ENCODE data around the gene FAM184A. TPM values are rescaled to one million over a fixed set of nuclear protein-coding genes. Genes with fewer than 3 reads are reported as not detected.

FAM184A gene
- total and polyA plus RNA-seq, 9 donors: 7.0 to 13.7 (median 11.0) TPM

DNA sequence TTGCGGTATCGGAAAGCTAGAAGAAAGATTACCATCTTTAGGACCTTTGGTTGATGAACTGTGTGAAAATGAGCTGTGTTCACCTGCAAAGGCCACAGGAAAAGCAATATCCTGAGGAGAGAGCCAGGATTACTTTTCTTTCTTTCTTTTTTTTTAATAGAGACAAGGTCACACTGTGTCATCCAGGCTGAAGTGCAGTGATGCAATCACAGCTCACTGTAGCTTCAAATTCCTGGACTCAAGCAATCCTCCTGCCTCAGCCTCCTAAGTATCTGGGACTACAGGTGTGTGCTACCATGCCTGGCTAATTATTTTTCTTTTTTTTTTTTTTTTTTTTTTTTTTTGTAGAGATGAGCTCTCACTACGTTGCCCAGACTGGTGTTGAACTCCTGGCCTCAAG lies 17.2 kb downstream of the FAM184A start:
- 73% methylated on average over 2 of the region's 3 CpGs for WGBS (ENCODE audit: insufficient coverage)
- no peak for DNase-seq
- no peaks in the 10 kb centered on the region for H3K4me1 ChIP-seq (ENCODE audit: control insufficient read depth, insufficient read depth, low read length)
- no peaks in the 10 kb centered on the region for H3K9me3 ChIP-seq (replicated peaks; ENCODE audit: control insufficient read depth, low read depth, low read length)
- no peak overlapping the region for H3K27ac ChIP-seq (ENCODE audit: low read length)
- H3K27me3 ChIP-seq (ENCODE audit: control insufficient read depth, insufficient read depth, low read length): no peaks in the 10 kb centered on the region
- H3K36me3 ChIP-seq (ENCODE audit: control insufficient read depth, insufficient read depth, low read length): no peaks in the 10 kb centered on the region
- no peak overlapping the region for H3K4me3 ChIP-seq (ENCODE audit: low read length)

GRCh38 chr6:119060255-119060907 lies 18.1 kb downstream of the FAM184A start:
- H3K27ac ChIP-seq (ENCODE audit: low read length): no peak overlapping the region
- H3K36me3 ChIP-seq (ENCODE audit: control insufficient read depth, insufficient read depth, low read length): no peaks in the 10 kb centered on the region
- no peak overlapping the region for H3K4me3 ChIP-seq (ENCODE audit: low read length)
- no peak for DNase-seq
- 75% methylated on average over 2 of the region's 4 CpGs for WGBS (ENCODE audit: insufficient coverage)
- no peaks in the 10 kb centered on the region for H3K4me1 ChIP-seq (ENCODE audit: control insufficient read depth, insufficient read depth, low read length)
- H3K9me3 ChIP-seq (replicated peaks; ENCODE audit: control insufficient read depth, low read depth, low read length): no peaks in the 10 kb centered on the region
- H3K27me3 ChIP-seq (ENCODE audit: control insufficient read depth, insufficient read depth, low read length): no peaks in the 10 kb centered on the region

DNA sequence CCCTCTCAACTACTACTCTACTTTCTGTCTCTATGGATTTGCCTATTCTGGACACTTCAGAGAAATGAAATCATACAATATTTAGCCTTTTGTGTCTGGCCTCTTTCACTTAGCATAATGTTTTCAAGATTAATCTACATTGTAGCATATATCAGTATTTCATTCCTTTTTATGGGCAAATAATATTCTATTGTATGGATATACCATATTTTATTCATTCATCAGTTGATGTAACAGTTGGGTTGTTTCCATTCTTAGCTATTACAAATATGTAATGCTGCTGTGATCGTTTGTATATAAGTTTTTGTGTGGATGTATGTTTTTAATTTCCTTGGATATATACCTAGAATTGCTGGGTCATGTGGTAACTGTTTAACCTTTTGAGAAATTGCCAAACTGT lies 23.4 kb downstream of the FAM184A start:
- H3K4me1 ChIP-seq (ENCODE audit: control insufficient read depth, insufficient read depth, low read length): no peaks in the 10 kb centered on the region
- H3K27me3 ChIP-seq (ENCODE audit: control insufficient read depth, insufficient read depth, low read length): no peaks in the 10 kb centered on the region
- no CpG with 5 or more reads among the region's 1 CpG for WGBS (ENCODE audit: insufficient coverage)
- no peak overlapping the region for H3K4me3 ChIP-seq (ENCODE audit: low read length)
- no peak overlapping the region for H3K27ac ChIP-seq (ENCODE audit: low read length)
- no peaks in the 10 kb centered on the region for H3K36me3 ChIP-seq (ENCODE audit: control insufficient read depth, insufficient read depth, low read length)
- no peak for DNase-seq
- no peaks in the 10 kb centered on the region for H3K9me3 ChIP-seq (replicated peaks; ENCODE audit: control insufficient read depth, low read depth, low read length)

DNA sequence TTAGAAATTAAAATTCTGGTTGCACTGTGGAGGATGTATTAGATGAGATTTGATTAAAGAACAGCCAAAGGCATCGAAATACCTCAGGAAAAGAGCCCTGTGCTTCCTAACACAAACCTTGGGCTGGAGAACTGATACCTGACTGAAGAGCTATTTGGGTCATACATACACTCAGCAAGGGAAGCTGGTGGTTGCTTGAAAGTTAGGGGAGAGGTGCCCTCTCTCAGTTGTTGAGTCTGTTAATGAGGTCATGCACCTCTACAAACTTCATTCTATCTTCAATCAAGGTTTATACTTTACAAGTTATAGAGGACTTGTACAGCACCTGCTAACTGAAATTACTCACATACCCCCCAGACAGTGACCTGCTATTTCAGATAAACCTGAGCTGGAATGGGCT lies 25.5 kb downstream of the FAM184A start:
- Histone ChIP-seq H3K4me3 (ENCODE audit: low read length) (no peak overlapping the region), H3K27ac (ENCODE audit: low read length) (no peak overlapping the region), H3K9me3 (replicated peaks; ENCODE audit: control insufficient read depth, low read depth, low read length) (no peaks in the 10 kb centered on the region), H3K27me3 (ENCODE audit: control insufficient read depth, insufficient read depth, low read length) (no peaks in the 10 kb centered on the region), H3K36me3 (ENCODE audit: control insufficient read depth, insufficient read depth, low read length) (no peaks in the 10 kb centered on the region), H3K4me1 (ENCODE audit: control insufficient read depth, insufficient read depth, low read length) (no peaks in the 10 kb centered on the region)
- DNase-seq: no peak
- 100% methylated on average over 1 of the region's 1 CpG for WGBS (ENCODE audit: insufficient coverage)

DNA sequence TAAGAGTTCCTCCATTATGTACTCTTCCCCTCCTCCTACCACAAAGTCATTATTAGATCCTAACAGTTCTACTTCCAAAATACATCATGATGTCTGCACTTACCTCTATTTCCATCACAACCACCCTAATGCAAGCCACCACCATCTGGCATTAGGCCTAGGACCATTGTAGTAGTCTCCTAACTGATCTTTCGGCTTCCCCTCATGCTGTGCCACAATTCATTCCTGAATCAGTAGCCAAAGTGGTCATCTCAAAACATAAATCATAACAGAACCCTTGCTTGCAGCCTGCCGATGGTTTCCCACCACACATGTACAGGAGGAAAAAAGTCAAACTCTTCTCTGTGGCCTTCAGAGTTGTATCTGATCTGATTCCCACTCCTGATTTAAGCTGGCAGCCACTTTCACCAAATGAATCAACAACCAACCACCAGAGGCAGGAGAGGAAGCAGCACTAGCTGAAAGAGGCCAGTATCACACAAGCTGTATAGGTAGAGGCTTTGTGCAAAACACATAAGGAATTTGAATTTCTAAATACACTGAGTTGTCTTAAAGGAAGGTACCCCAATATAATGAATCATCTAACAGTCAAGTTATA lies 26.1 kb downstream of the FAM184A start:
- no peak overlapping the region for H3K4me3 ChIP-seq (ENCODE audit: low read length)
- H3K27ac ChIP-seq (ENCODE audit: low read length): no peak overlapping the region
- no peaks in the 10 kb centered on the region for H3K27me3 ChIP-seq (ENCODE audit: control insufficient read depth, insufficient read depth, low read length)
- no peaks in the 10 kb centered on the region for H3K4me1 ChIP-seq (ENCODE audit: control insufficient read depth, insufficient read depth, low read length)
- H3K9me3 ChIP-seq (replicated peaks; ENCODE audit: control insufficient read depth, low read depth, low read length): no peaks in the 10 kb centered on the region
- 92% methylated on average over 1 of the region's 2 CpGs for WGBS (ENCODE audit: insufficient coverage)
- no peaks in the 10 kb centered on the region for H3K36me3 ChIP-seq (ENCODE audit: control insufficient read depth, insufficient read depth, low read length)
- no peak for DNase-seq

- H3K9me3 ChIP-seq (replicated peaks; ENCODE audit: control insufficient read depth, low read depth, low read length): no peaks in the 10 kb centered on the region
- 83% methylated on average over 2 of the region's 5 CpGs for WGBS (ENCODE audit: insufficient coverage)
Measured at GRCh38 chr6:119044255-119044654, 34.2 kb downstream of the FAM184A start.

GRCh38 chr6:119043783-119044182 lies 34.7 kb downstream of the FAM184A start:
- Histone ChIP-seq H3K36me3 (ENCODE audit: control insufficient read depth, insufficient read depth, low read length) (no peaks in the 10 kb centered on the region), H3K4me3 (ENCODE audit: low read length) (no peak overlapping the region), H3K27ac (ENCODE audit: low read length) (no peak overlapping the region), H3K4me1 (ENCODE audit: control insufficient read depth, insufficient read depth, low read length) (no peaks in the 10 kb centered on the region), H3K27me3 (ENCODE audit: control insufficient read depth, insufficient read depth, low read length) (no peaks in the 10 kb centered on the region), H3K9me3 (replicated peaks; ENCODE audit: control insufficient read depth, low read depth, low read length) (no peaks in the 10 kb centered on the region)
- no peak for DNase-seq

More at GRCh38 chr6:119044255-119044654, 34.2 kb downstream of the FAM184A start:
- no peaks in the 10 kb centered on the region for H3K4me1 ChIP-seq (ENCODE audit: control insufficient read depth, insufficient read depth, low read length)
- DNase-seq: no peak
- H3K36me3 ChIP-seq (ENCODE audit: control insufficient read depth, insufficient read depth, low read length): no peaks in the 10 kb centered on the region
- no peak overlapping the region for H3K4me3 ChIP-seq (ENCODE audit: low read length)
- no peak overlapping the region for H3K27ac ChIP-seq (ENCODE audit: low read length)
- H3K27me3 ChIP-seq (ENCODE audit: control insufficient read depth, insufficient read depth, low read length): no peaks in the 10 kb centered on the region

- H3K27ac ChIP-seq (ENCODE audit: low read length): no peak overlapping the region
- H3K27me3 ChIP-seq (ENCODE audit: control insufficient read depth, insufficient read depth, low read length): no peaks in the 10 kb centered on the region
- WGBS (ENCODE audit: insufficient coverage): no CpG with 5 or more reads among the region's 1 CpG
- no peak overlapping the region for H3K4me3 ChIP-seq (ENCODE audit: low read length)
- DNase-seq: no peak
- H3K4me1 ChIP-seq (ENCODE audit: control insufficient read depth, insufficient read depth, low read length): no peaks in the 10 kb centered on the region
- no peaks in the 10 kb centered on the region for H3K9me3 ChIP-seq (replicated peaks; ENCODE audit: control insufficient read depth, low read depth, low read length)
- H3K36me3 ChIP-seq (ENCODE audit: control insufficient read depth, insufficient read depth, low read length): no peaks in the 10 kb centered on the region
Measured at GRCh38 chr6:119043265-119043664, 35.2 kb downstream of the FAM184A start.

GRCh38 chr6:119040636-119041035 lies 37.8 kb downstream of the FAM184A start:
- Histone ChIP-seq H3K27ac (ENCODE audit: low read length) (no peak overlapping the region), H3K4me3 (ENCODE audit: low read length) (no peak overlapping the region), H3K36me3 (ENCODE audit: control insufficient read depth, insufficient read depth, low read length) (no peaks in the 10 kb centered on the region), H3K4me1 (ENCODE audit: control insufficient read depth, insufficient read depth, low read length) (no peaks in the 10 kb centered on the region), H3K27me3 (ENCODE audit: control insufficient read depth, insufficient read depth, low read length) (no peaks in the 10 kb centered on the region), H3K9me3 (replicated peaks; ENCODE audit: control insufficient read depth, low read depth, low read length) (no peaks in the 10 kb centered on the region)
- 79% methylated on average over 4 of the region's 6 CpGs for WGBS (ENCODE audit: insufficient coverage)
- DNase-seq: no peak

GRCh38 chr6:119040229-119040628 lies 38.2 kb downstream of the FAM184A start:
- WGBS (ENCODE audit: insufficient coverage): 79% methylated on average over 2 of the region's 8 CpGs
- H3K36me3 ChIP-seq (ENCODE audit: control insufficient read depth, insufficient read depth, low read length): no peaks in the 10 kb centered on the region
- no peaks in the 10 kb centered on the region for H3K9me3 ChIP-seq (replicated peaks; ENCODE audit: control insufficient read depth, low read depth, low read length)
- DNase-seq: no peak
- no peak overlapping the region for H3K4me3 ChIP-seq (ENCODE audit: low read length)
- peaks cover 4% of the 10 kb centered on the region for H3K4me1 ChIP-seq (ENCODE audit: control insufficient read depth, insufficient read depth, low read length)
- H3K27me3 ChIP-seq (ENCODE audit: control insufficient read depth, insufficient read depth, low read length): no peaks in the 10 kb centered on the region
- no peak overlapping the region for H3K27ac ChIP-seq (ENCODE audit: low read length)

Data from muscle of leg (tissue), 11 donors.